Mesenchymal stem cell (in vitro differentiated cells and primary cell): ENCODE results near the gene PDAP1.
"Not testable (repeated sequence)": the region's sequence is repeated elsewhere in the genome, so short reads cannot be mapped to it uniquely, and the experiment has no call there.

Source experiments
- DNase-seq: peaks from one replicate; pipeline ENCODE4 v3.0.0-alpha.2; 2013
- H2AFZ ChIP-seq: one replicate; pipeline ENCODE4 v1.6.1; 2013; ENCODE audit warnings: low read depth, mild to moderate bottlenecking, control low read depth, inconsistent platforms, low read length, moderate library complexity
- H2AK5ac ChIP-seq: 2 replicates; pipeline ENCODE4 v1.6.1; 2013; ENCODE audit warnings: low read length, moderate library complexity, mild to moderate bottlenecking, inconsistent platforms; ENCODE audit not compliant: severe bottlenecking
- H2BK120ac ChIP-seq: one replicate; pipeline ENCODE4 v1.6.1; 2013; ENCODE audit warnings: low read depth, mild to moderate bottlenecking, inconsistent platforms, low read length, moderate library complexity
- H2BK12ac ChIP-seq, 2 experiments: one replicate each; pipeline ENCODE4 v1.6.1; 2013; ENCODE audit warnings: inconsistent platforms in 2 of 2, low read length in 2 of 2, mild to moderate bottlenecking in 2 of 2, moderate library complexity in 2 of 2, control low read depth in 1 of 2
- H2BK15ac ChIP-seq: one replicate; pipeline ENCODE4 v1.6.1; 2013; ENCODE audit warnings: mild to moderate bottlenecking, low read depth, inconsistent platforms; ENCODE audit not compliant: poor library complexity, severe bottlenecking
- H2BK5ac ChIP-seq: 2 replicates; pipeline ENCODE4 v1.6.1; 2013; ENCODE audit warnings: low read depth, mild to moderate bottlenecking, low read length, control low read depth, inconsistent platforms; ENCODE audit not compliant: poor library complexity, severe bottlenecking
- H3K14ac ChIP-seq, 2 experiments: one replicate each; pipeline ENCODE4 v1.6.1; 2013; ENCODE audit warnings: inconsistent platforms in 2 of 2, low read length in 2 of 2, control low read depth in 1 of 2, mild to moderate bottlenecking in 1 of 2, moderate library complexity in 1 of 2
- H3K18ac ChIP-seq, 2 experiments: one replicate each; pipeline ENCODE4 v1.6.1; 2013; ENCODE audit warnings: inconsistent platforms in 2 of 2, low read length in 2 of 2, control low read depth in 1 of 2, low read depth in 1 of 2, mild to moderate bottlenecking in 1 of 2
- H3K23ac ChIP-seq, 2 experiments: one replicate each; pipeline ENCODE4 v1.6.1; 2013; ENCODE audit warnings: inconsistent platforms in 2 of 2, low read length in 2 of 2, mild to moderate bottlenecking in 2 of 2, moderate library complexity in 2 of 2, control low read depth in 1 of 2
- H3K27ac ChIP-seq: 2 replicates; pipeline ENCODE4 v1.5.1; 2013; ENCODE audit warnings: mild to moderate bottlenecking, moderate library complexity, low read length, control low read depth, inconsistent platforms; ENCODE audit not compliant: poor library complexity, severe bottlenecking
- H3K27me3 ChIP-seq, 2 experiments: 2 replicates each; pipeline versions ENCODE4 v1.6.1 to v1.7.0; 2013; ENCODE audit warnings: low read length in 2 of 2, mild to moderate bottlenecking in 2 of 2, moderate library complexity in 2 of 2, control low read depth in 1 of 2, inconsistent platforms in 1 of 2; ENCODE audit not compliant: control insufficient read depth in 1 of 2, insufficient read depth in 1 of 2
- H3K36me3 ChIP-seq, 2 experiments: 2 replicates each; pipeline versions ENCODE4 v1.6.1 to v1.7.0; 2013; ENCODE audit warnings: low read length in 2 of 2, control low read depth in 1 of 2, inconsistent platforms in 1 of 2, low read depth in 1 of 2, mild to moderate bottlenecking in 1 of 2; ENCODE audit not compliant: insufficient read depth in 2 of 2, control insufficient read depth in 1 of 2
- H3K4ac ChIP-seq, 2 experiments: one replicate each; pipeline ENCODE4 v1.6.1; 2013; ENCODE audit warnings: inconsistent platforms in 2 of 2, low read length in 2 of 2, mild to moderate bottlenecking in 2 of 2, moderate library complexity in 2 of 2, control low read depth in 1 of 2, low read depth in 1 of 2
- H3K4me1 ChIP-seq: 2 replicates; pipeline ENCODE4 v1.6.1; 2013; ENCODE audit warnings: low read depth, low read length, control low read depth; ENCODE audit not compliant: control insufficient read depth, insufficient read depth
- H3K4me2 ChIP-seq: 2 replicates; pipeline ENCODE4 v1.6.1; 2013; ENCODE audit warnings: low read length, mild to moderate bottlenecking, inconsistent platforms; ENCODE audit not compliant: poor library complexity, severe bottlenecking
- H3K4me3 ChIP-seq, 2 experiments: 2 replicates each; pipeline versions ENCODE4 v1.5.1 to v1.7.0; 2013; ENCODE audit warnings: low read length in 2 of 2, mild to moderate bottlenecking in 2 of 2, control low read depth in 1 of 2, low read depth in 1 of 2; ENCODE audit not compliant: insufficient read depth in 1 of 2
- H3K79me1 ChIP-seq: replicated peaks from 2 replicates; pipeline ENCODE4 v1.6.1; 2013; ENCODE audit warnings: mild to moderate bottlenecking, control low read depth, low read length, inconsistent platforms; ENCODE audit not compliant: poor library complexity, severe bottlenecking
- H3K9ac ChIP-seq: 2 replicates; pipeline ENCODE4 v1.7.0; 2013; ENCODE audit warnings: mild to moderate bottlenecking, low read length, moderate library complexity
- H3K9me3 ChIP-seq: 2 replicates; pipeline ENCODE4 v1.7.0; 2013; ENCODE audit warnings: mild to moderate bottlenecking, low read length; ENCODE audit not compliant: control insufficient read depth
- H4K8ac ChIP-seq: one replicate; pipeline ENCODE4 v1.6.1; 2013; ENCODE audit warnings: inconsistent platforms, mild to moderate bottlenecking, low read length, moderate library complexity
- H4K91ac ChIP-seq: one replicate; pipeline ENCODE4 v1.6.1; 2013; ENCODE audit warnings: mild to moderate bottlenecking, low read length, inconsistent platforms
- WGBS: methylation state at CpG from one replicate; pipeline ENCODE4 v1.1.7; 2013; ENCODE audit warnings: mixed read lengths; 5-methylcytosine and 5-hydroxymethylcytosine counted together

Gene PDAP1

GRCh38 chr7:99433158-99433557, 24.8 kb upstream of the PDAP1 start:
- Histone ChIP-seq H3K79me1 (peaks cover 40% of the 10 kb centered on the region), H3K27ac (no peak overlapping the region), H2BK15ac (no peak overlapping the region), H4K8ac (no peak overlapping the region), H4K91ac (no peak overlapping the region), H3K18ac (no peak overlapping the region), H3K23ac (peak overlapping the region in 1 of 2 experiments; percentile 64), H3K27me3 (no peaks in the 10 kb centered on the region), H3K9ac (no peak overlapping the region), H3K4ac (no peak overlapping the region), H2AK5ac (no peak overlapping the region), H3K4me2 (no peak overlapping the region), H2AFZ (no peak overlapping the region), H3K4me3 (no peak overlapping the region), H2BK5ac (no peak overlapping the region), H3K9me3 (no peaks in the 10 kb centered on the region), H3K4me1 (peaks cover 8% of the 10 kb centered on the region), H2BK120ac (no peak overlapping the region), H3K36me3 (peaks cover 58 to 75% of the 10 kb centered on the region in 2 experiments), H2BK12ac (no peak overlapping the region), H3K14ac (no peak overlapping the region)
- DNase-seq, result no peak
- WGBS, result 98% methylated on average over 9 of the region's 9 CpGs

- not testable (repeated sequence) for DNase-seq, H3K9ac ChIP-seq, H3K4ac ChIP-seq, H2AK5ac ChIP-seq, H4K91ac ChIP-seq, H3K4me2 ChIP-seq, H2BK12ac ChIP-seq, H3K4me3 ChIP-seq, H3K4me1 ChIP-seq, H3K18ac ChIP-seq, H3K9me3 ChIP-seq, H2AFZ ChIP-seq, H3K23ac ChIP-seq, H2BK15ac ChIP-seq, H2BK5ac ChIP-seq, H3K14ac ChIP-seq, H4K8ac ChIP-seq, H3K27me3 ChIP-seq, H3K27ac ChIP-seq, H2BK120ac ChIP-seq
- peaks cover 58 to 79% of the 10 kb centered on the region in 2 experiments for H3K36me3 ChIP-seq
- WGBS, result 91% methylated on average over 13 of the region's 13 CpGs
- peaks cover 37% of the 10 kb centered on the region for H3K79me1 ChIP-seq
These were observed 23.6 kb upstream of the PDAP1 start for GRCh38 chr7:99431756-99432540.

- no peak overlapping the region for H2BK15ac ChIP-seq
- H3K27me3 ChIP-seq, result no peaks in the 10 kb centered on the region
- no peak overlapping the region for H3K27ac ChIP-seq
- H3K18ac ChIP-seq, result no peak overlapping the region
- no peaks in the 10 kb centered on the region for H3K4me1 ChIP-seq
- no peak overlapping the region for H3K4me2 ChIP-seq
- H3K36me3 ChIP-seq, result peaks cover 63 to 81% of the 10 kb centered on the region in 2 experiments
- DNase-seq, result no peak
- H3K9ac ChIP-seq, result no peak overlapping the region
- H4K8ac ChIP-seq, result no peak overlapping the region
- no peak overlapping the region for H2BK120ac ChIP-seq
- no peak overlapping the region for H3K4ac ChIP-seq
- H2BK12ac ChIP-seq, result no peak overlapping the region
- H2AFZ ChIP-seq, result no peak overlapping the region
- WGBS, result 96% methylated on average over 8 of the region's 8 CpGs
- H3K14ac ChIP-seq, result no peak overlapping the region
- peak overlapping the region; percentile 50 for H4K91ac ChIP-seq
- no peak overlapping the region for H2AK5ac ChIP-seq
- H3K9me3 ChIP-seq, result no peaks in the 10 kb centered on the region
- H2BK5ac ChIP-seq, result no peak overlapping the region
- H3K23ac ChIP-seq, result no peak overlapping the region
- no peak overlapping the region for H3K4me3 ChIP-seq
- peaks cover 27% of the 10 kb centered on the region for H3K79me1 ChIP-seq
These were observed 21.4 kb upstream of the PDAP1 start for GRCh38 chr7:99429756-99430155.

- Histone ChIP-seq H2AK5ac (no peak overlapping the region), H2BK15ac (no peak overlapping the region), H3K4me2 (no peak overlapping the region), H3K9ac (no peak overlapping the region), H4K8ac (no peak overlapping the region), H2AFZ (no peak overlapping the region), H3K36me3 (peaks cover 64 to 81% of the 10 kb centered on the region in 2 experiments), H3K27ac (no peak overlapping the region), H3K4me1 (no peaks in the 10 kb centered on the region), H3K4me3 (no peak overlapping the region), H3K79me1 (peaks cover 33% of the 10 kb centered on the region), H2BK12ac (no peak overlapping the region), H4K91ac (no peak overlapping the region), H3K27me3 (no peaks in the 10 kb centered on the region), H3K4ac (no peak overlapping the region), H2BK5ac (no peak overlapping the region), H3K14ac (no peak overlapping the region), H3K18ac (no peak overlapping the region), H2BK120ac (no peak overlapping the region), H3K9me3 (no peaks in the 10 kb centered on the region), H3K23ac (no peak overlapping the region)
- WGBS, result 94% methylated on average over 10 of the region's 10 CpGs
- no peak for DNase-seq
These were observed 20.7 kb upstream of the PDAP1 start for GRCh38 chr7:99428972-99429566.
